Ascending aorta (tissue), 2 donors: Measurements from ENCODE around the gene CYP4F11. TPM values are rescaled to one million over a fixed set of nuclear protein-coding genes. Genes with fewer than 3 reads are reported as not detected.

Source experiments
- DNase-seq, 2 donors: peaks; one replicate each; pipeline ENCODE4 v3.0.0-alpha.2; 2019; ENCODE audit warnings: low spot score in 2 of 2
- H3K27ac ChIP-seq, 2 donors: fragments of 200-600 bp; sonication (generic); one replicate each; pipeline ENCODE4 v1.5.1; 2016 to 2017; ENCODE audit warnings: mild to moderate bottlenecking in 1 of 2
- H3K27me3 ChIP-seq: fragments of 200-600 bp; sonication (generic); one replicate; pipeline ENCODE4 v1.5.1; 2017
- H3K36me3 ChIP-seq, 2 donors: fragments of 200-600 bp; sonication (generic); one replicate each; pipeline ENCODE4 v1.5.1; 2016
- H3K4me1 ChIP-seq, 2 donors: fragments of 200-600 bp; sonication (generic); one replicate each; pipeline ENCODE4 v1.5.1; 2016 to 2017; ENCODE audit warnings: mild to moderate bottlenecking in 1 of 2
- H3K4me3 ChIP-seq, 2 donors: fragments of 200-600 bp; sonication (generic); one replicate each; pipeline ENCODE4 v1.5.1; 2016 to 2017; ENCODE audit warnings: mild to moderate bottlenecking in 1 of 2
- H3K9me3 ChIP-seq, 2 donors: fragments of 200-600 bp; sonication (generic); one replicate each; pipeline ENCODE4 v1.5.1; 2016
- intact Hi-C: fragments of 100-400 bp; cut with DNase I; formaldehyde crosslinking; loops from one replicate; pipeline ENCODE4 v1.15.1; 2023
- total RNA-seq: library from RNA; depleted of rRNA; stranded (reverse); fragments of >200 nt; gene quantifications from one replicate; pipeline ENCODE4 v1.1.0, GENCODE V29; 2016
- TF ChIP-seq, protein P1 (sequence below), 3 experiments: fragments of 200-600 bp in 2 of 3; fragments of 450-650 bp in 1 of 3; sonication (generic) in 2 of 3; IDR thresholded peaks; one replicate each; pipeline ENCODE4 v1.5.1; 2016 to 2019; ENCODE audit warnings: antibody characterized with exemption in 3 of 3, mild to moderate bottlenecking in 1 of 3, moderate library complexity in 1 of 3

CYP4F11 gene
- total RNA-seq, 1 donor from 2014 or later = 0.75 TPM

DNA sequence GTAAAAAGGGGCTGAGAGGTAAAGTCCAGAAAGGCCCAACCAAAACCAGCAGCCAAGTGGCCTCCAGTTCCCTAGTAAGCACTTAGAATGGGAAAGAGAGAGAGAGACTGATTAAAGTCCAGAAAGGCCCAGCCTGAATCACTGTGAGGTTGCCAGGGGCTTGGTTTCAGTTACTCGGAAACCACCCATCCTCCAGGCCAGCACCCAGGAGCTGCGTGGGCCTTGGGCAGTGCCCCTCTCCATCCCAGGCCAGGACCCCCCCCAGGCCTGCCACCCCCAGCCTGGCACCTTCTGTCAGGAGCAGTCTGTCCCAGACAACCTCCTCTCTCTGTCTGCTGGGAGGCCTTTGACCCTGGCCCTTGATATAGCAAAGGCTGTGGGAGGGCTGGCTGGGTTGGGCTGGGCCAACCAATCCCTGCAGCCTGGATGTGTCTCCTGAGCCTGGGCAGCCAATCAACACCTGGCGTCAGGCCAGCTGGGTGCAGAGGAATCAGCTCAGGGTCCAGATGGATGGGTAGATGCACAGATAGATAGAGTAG, 36.5 kb downstream of the CYP4F11 start, which contains the start of gene CYP4F2:
Gene CYP4F2, minus strand, starts transcription at position 337 of the 539 bp plus-strand sequence. CDS start 463 bp downstream, outside the sequence.
- DNase-seq = no peak
- no peaks in the 10 kb centered on the region for H3K9me3 ChIP-seq
- TF ChIP-seq, protein P1, sequence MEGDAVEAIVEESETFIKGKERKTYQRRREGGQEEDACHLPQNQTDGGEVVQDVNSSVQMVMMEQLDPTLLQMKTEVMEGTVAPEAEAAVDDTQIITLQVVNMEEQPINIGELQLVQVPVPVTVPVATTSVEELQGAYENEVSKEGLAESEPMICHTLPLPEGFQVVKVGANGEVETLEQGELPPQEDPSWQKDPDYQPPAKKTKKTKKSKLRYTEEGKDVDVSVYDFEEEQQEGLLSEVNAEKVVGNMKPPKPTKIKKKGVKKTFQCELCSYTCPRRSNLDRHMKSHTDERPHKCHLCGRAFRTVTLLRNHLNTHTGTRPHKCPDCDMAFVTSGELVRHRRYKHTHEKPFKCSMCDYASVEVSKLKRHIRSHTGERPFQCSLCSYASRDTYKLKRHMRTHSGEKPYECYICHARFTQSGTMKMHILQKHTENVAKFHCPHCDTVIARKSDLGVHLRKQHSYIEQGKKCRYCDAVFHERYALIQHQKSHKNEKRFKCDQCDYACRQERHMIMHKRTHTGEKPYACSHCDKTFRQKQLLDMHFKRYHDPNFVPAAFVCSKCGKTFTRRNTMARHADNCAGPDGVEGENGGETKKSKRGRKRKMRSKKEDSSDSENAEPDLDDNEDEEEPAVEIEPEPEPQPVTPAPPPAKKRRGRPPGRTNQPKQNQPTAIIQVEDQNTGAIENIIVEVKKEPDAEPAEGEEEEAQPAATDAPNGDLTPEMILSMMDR (IDR thresholded peaks at IDR 0.05) = no peak
- no peaks in the 10 kb centered on the region for H3K36me3 ChIP-seq
- no peaks in the 10 kb centered on the region for H3K27me3 ChIP-seq
- no peak within 1 kb of the TSS for H3K4me3 ChIP-seq
- H3K27ac ChIP-seq = no peak within 1 kb of the TSS
- H3K4me1 ChIP-seq = no peaks in the 10 kb centered on the region
- intact Hi-C loops = no loop called here

GRCh38 chr19:15897026-15897737, 37.1 kb downstream of the CYP4F11 start:
- intact Hi-C loops = no loop called here
- no peaks in the 10 kb centered on the region for H3K36me3 ChIP-seq
- no peak overlapping the region for H3K27ac ChIP-seq
- H3K9me3 ChIP-seq = no peaks in the 10 kb centered on the region
- DNase-seq = no peak
- H3K4me1 ChIP-seq = no peaks in the 10 kb centered on the region
- TF ChIP-seq, protein P1 (IDR thresholded peaks at IDR 0.05) = no peak
- H3K4me3 ChIP-seq = no peak overlapping the region
- no peaks in the 10 kb centered on the region for H3K27me3 ChIP-seq

DNA sequence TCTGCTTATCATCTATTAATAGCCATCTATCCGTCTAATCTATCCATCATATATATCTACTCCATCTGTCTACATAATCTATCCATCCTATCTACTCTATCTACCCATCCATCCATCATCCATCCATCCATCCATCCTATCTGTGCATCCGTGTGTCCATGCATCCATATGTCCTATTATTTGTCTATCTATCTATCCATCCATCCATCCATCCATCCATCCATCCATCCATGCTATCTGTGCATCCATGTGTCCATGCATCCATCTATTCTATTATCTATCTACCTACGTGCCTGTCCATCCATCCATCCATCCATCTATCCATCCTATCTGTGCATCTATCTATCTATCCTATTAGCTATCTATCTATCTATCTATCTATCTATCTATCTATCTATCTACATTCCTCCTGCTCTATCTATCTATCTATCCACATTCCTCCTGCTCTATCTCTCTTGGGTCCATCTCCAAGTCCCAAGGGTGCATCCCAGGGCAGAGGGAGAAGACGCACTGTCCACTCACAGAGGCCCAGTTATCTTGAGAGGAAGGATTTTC, 38.4 kb downstream of the CYP4F11 start:
- H3K4me1 ChIP-seq = no peaks in the 10 kb centered on the region
- TF ChIP-seq, protein P1 (IDR thresholded peaks at IDR 0.05) = no peak
- no peaks in the 10 kb centered on the region for H3K36me3 ChIP-seq
- intact Hi-C loops = no loop called here
- no peak overlapping the region for H3K27ac ChIP-seq
- no peak overlapping the region for H3K4me3 ChIP-seq
- no peaks in the 10 kb centered on the region for H3K27me3 ChIP-seq
- no peak for DNase-seq
- H3K9me3 ChIP-seq = no peaks in the 10 kb centered on the region

- Histone ChIP-seq H3K4me3 (no peak overlapping the region), H3K27me3 (no peaks in the 10 kb centered on the region), H3K36me3 (no peaks in the 10 kb centered on the region), H3K27ac (no peak overlapping the region), H3K9me3 (no peaks in the 10 kb centered on the region), H3K4me1 (no peaks in the 10 kb centered on the region)
- intact Hi-C loops = no loop called here
- TF ChIP-seq, protein P1 (IDR thresholded peaks at IDR 0.05) = no peak
- DNase-seq = no peak
Measured at GRCh38 chr19:15894359-15894758, 40.0 kb downstream of the CYP4F11 start.

- Histone ChIP-seq H3K9me3 (no peaks in the 10 kb centered on the region), H3K36me3 (no peaks in the 10 kb centered on the region), H3K27ac (no peak overlapping the region), H3K4me3 (no peak overlapping the region), H3K4me1 (no peaks in the 10 kb centered on the region), H3K27me3 (no peaks in the 10 kb centered on the region)
- intact Hi-C loops = no loop called here
- DNase-seq = no peak
- TF ChIP-seq, protein P1 (IDR thresholded peaks at IDR 0.05) = no peak
Measured at GRCh38 chr19:15893477-15893876, 40.9 kb downstream of the CYP4F11 start.
